Upper lobe of right lung (tissue), 1 donor: ENCODE data around the gene ENHO. TPM values are rescaled to one million over a fixed set of nuclear protein-coding genes. Genes with fewer than 3 reads are reported as not detected.

ENCODE experiments used
- ATAC-seq: fragments of 200-7000 bp; cut with Tn5 transposase; one replicate; pipeline ENCODE4 v1.9.1; 2020; ENCODE audit warnings: mild to moderate bottlenecking, moderate library complexity
- DNase-seq: peaks from one replicate; pipeline ENCODE4 v3.0.0-alpha.2; 2020
- H3K27ac ChIP-seq: fragments of 200-600 bp; one replicate; pipeline ENCODE4 v1.8.0; 2022
- H3K27me3 ChIP-seq: fragments of 200-600 bp; one replicate; pipeline ENCODE4 v1.8.0; 2022; ENCODE audit warnings: mild to moderate bottlenecking
- H3K36me3 ChIP-seq: fragments of 200-600 bp; one replicate; pipeline ENCODE4 v1.8.0; 2022
- H3K4me1 ChIP-seq: fragments of 200-600 bp; one replicate; pipeline ENCODE4 v1.8.0; 2022
- H3K4me3 ChIP-seq: fragments of 200-600 bp; one replicate; pipeline ENCODE4 v1.8.0; 2022; ENCODE audit warnings: mild to moderate bottlenecking
- H3K9me3 ChIP-seq: fragments of 200-600 bp; one replicate; pipeline ENCODE4 v1.8.0; 2022
- CTCF ChIP-seq: fragments of 200-600 bp; IDR thresholded peaks from one replicate; pipeline ENCODE4 v1.8.0; 2022; ENCODE audit warnings: antibody characterized with exemption
- intact Hi-C: fragments of 100-400 bp; cut with DNase I; formaldehyde crosslinking; loops from one replicate; pipeline ENCODE4 v1.11.0; 2022
- total RNA-seq: library from RNA; stranded (reverse); fragmentation: NEBNext Ultra II Directional; extraction: Animal tissue kit (Norgen Biotek cat#: 25700); gene quantifications from one replicate; pipeline ENCODE4 v1.2.1, GENCODE V29; 2021
- donor health status: DM: no; HTN: yes; CAD: no; lungs with severe emphysema.

ENHO gene
- total RNA-seq, 1 donor from 2014 or later: 0.61 TPM

- no peak overlapping the region for H3K4me3 ChIP-seq
- H3K27ac ChIP-seq: no peak overlapping the region
- intact Hi-C loops: no loop called here
- no peaks in the 10 kb centered on the region for H3K9me3 ChIP-seq
- H3K4me1 ChIP-seq: no peaks in the 10 kb centered on the region
- no peaks in the 10 kb centered on the region for H3K27me3 ChIP-seq
- no peak for TF ChIP-seq CTCF
- H3K36me3 ChIP-seq: no peaks in the 10 kb centered on the region
- DNase-seq: no peak
- peak; percentile 7 for ATAC-seq
Measured at GRCh38 chr9:34513567-34514214, 9.1 kb downstream of the ENHO start.

- Histone ChIP-seq H3K4me1 (no peaks in the 10 kb centered on the region), H3K27ac (no peak overlapping the region), H3K9me3 (no peaks in the 10 kb centered on the region), H3K27me3 (no peaks in the 10 kb centered on the region), H3K36me3 (no peaks in the 10 kb centered on the region), H3K4me3 (no peak overlapping the region)
- DNase-seq (no peak), ATAC-seq (peak; percentile 40)
- intact Hi-C loops: no loop called here
- no peak for TF ChIP-seq CTCF
Measured at GRCh38 chr9:34512131-34513078, 10.4 kb downstream of the ENHO start.

GRCh38 chr9:34510497-34511468, 12.0 kb downstream of the ENHO start:
- Histone ChIP-seq H3K36me3 (no peaks in the 10 kb centered on the region), H3K4me3 (no peak overlapping the region), H3K27me3 (no peaks in the 10 kb centered on the region), H3K27ac (no peak overlapping the region), H3K4me1 (no peaks in the 10 kb centered on the region), H3K9me3 (no peaks in the 10 kb centered on the region)
- no peak for TF ChIP-seq CTCF
- intact Hi-C loops: no loop called here
- ATAC-seq: no peak
- DNase-seq: no peak

- no peaks in the 10 kb centered on the region for H3K9me3 ChIP-seq
- intact Hi-C loops: loop anchor here (10.0 kb wide), 1 partner anchor 94 kb away; no protein-coding TSS in a partner anchor
- H3K4me3 ChIP-seq: no peak overlapping the region
- no peak for TF ChIP-seq CTCF
- H3K36me3 ChIP-seq: no peaks in the 10 kb centered on the region
- ATAC-seq: no peak
- no peak overlapping the region for H3K27ac ChIP-seq
- no peaks in the 10 kb centered on the region for H3K4me1 ChIP-seq
- no peak for DNase-seq
- no peaks in the 10 kb centered on the region for H3K27me3 ChIP-seq
Measured at GRCh38 chr9:34508951-34509350, 13.8 kb downstream of the ENHO start.

GRCh38 chr9:34508463-34508862, 14.3 kb downstream of the ENHO start:
- no peaks in the 10 kb centered on the region for H3K4me1 ChIP-seq
- DNase-seq: no peak
- H3K4me3 ChIP-seq: no peak overlapping the region
- no peaks in the 10 kb centered on the region for H3K27me3 ChIP-seq
- no peak for TF ChIP-seq CTCF
- no peaks in the 10 kb centered on the region for H3K9me3 ChIP-seq
- no peaks in the 10 kb centered on the region for H3K36me3 ChIP-seq
- H3K27ac ChIP-seq: no peak overlapping the region
- intact Hi-C loops: loop anchor here (10.0 kb wide), 1 partner anchor 94 kb away; no protein-coding TSS in a partner anchor
- ATAC-seq: no peak
